A673 (cell line): ENCODE data around the gene TUBA8. TPM values are rescaled to one million over a fixed set of nuclear protein-coding genes. Genes with fewer than 3 reads are reported as not detected.
"Not testable (repeated sequence)": the region's sequence is repeated elsewhere in the genome, so short reads cannot be mapped to it uniquely, and the experiment has no call there.

ENCODE experiments used
- BruUV-seq: library from RNA; stranded (reverse); fragments of 400-500 nt; replicated peaks from 2 replicates; lab custom pipeline; 2021; lab: Mats Ljungman, UMichigan
- CTCF ChIA-PET: fragments of 300-600 bp; sonication (Branson Sonifier 250); formaldehyde crosslinking; loops from one replicate; lab custom pipeline; 2022; ENCODE audit warnings: antibody characterized with exemption; lab: Charles Lee
- POLR2A ChIA-PET: fragments of 300-600 bp; sonication (Branson Sonifier 250); formaldehyde crosslinking; loops from one replicate; lab custom pipeline; 2022; ENCODE audit warnings: antibody characterized with exemption; ENCODE audit not compliant: low non-redundant PET; lab: Charles Lee
- DNase-seq: peaks from one replicate; pipeline ENCODE4 v3.0.0-alpha.2; 2015; ENCODE audit warnings: low spot score
- H3K27ac ChIP-seq: fragments of 200-600 bp; sonication (generic); 2 replicates; pipeline ENCODE4 v1.5.1; 2016; ENCODE audit warnings: mixed run types, low read depth, mild to moderate bottlenecking, mixed read lengths, antibody characterized with exemption, low read length; ENCODE audit not compliant: poor library complexity, severe bottlenecking
- H3K27me3 ChIP-seq: fragments of 200-600 bp; sonication (generic); replicated peaks from 2 replicates; pipeline ENCODE4 v1.6.1; 2017; ENCODE audit warnings: mixed run types, low read depth, mild to moderate bottlenecking, mixed read lengths, antibody characterized with exemption, low read length; ENCODE audit not compliant: insufficient read depth, poor library complexity
- H3K36me3 ChIP-seq: fragments of 200-600 bp; sonication (generic); 2 replicates; pipeline ENCODE4 v1.6.1; 2016; ENCODE audit warnings: mixed run types, mild to moderate bottlenecking, mixed read lengths, antibody characterized with exemption, low read length; ENCODE audit not compliant: insufficient read depth, poor library complexity, severe bottlenecking
- H3K4me1 ChIP-seq: fragments of 200-600 bp; sonication (generic); 2 replicates; pipeline ENCODE4 v1.6.1; 2017; ENCODE audit warnings: mixed run types, mild to moderate bottlenecking, mixed read lengths, antibody characterized with exemption, low read length; ENCODE audit not compliant: insufficient read depth, poor library complexity, severe bottlenecking
- H3K4me3 ChIP-seq: fragments of 200-600 bp; sonication (generic); 2 replicates; pipeline ENCODE4 v1.5.1; 2016; ENCODE audit warnings: low read depth, mixed run types, mild to moderate bottlenecking, mixed read lengths, low read length; ENCODE audit not compliant: poor library complexity, severe bottlenecking
- H3K9me3 ChIP-seq: fragments of 200-600 bp; sonication (generic); 2 replicates; pipeline ENCODE4 v1.6.1; 2016; ENCODE audit warnings: mixed run types, low read depth, mild to moderate bottlenecking, mixed read lengths, antibody characterized with exemption, low read length; ENCODE audit not compliant: poor library complexity, severe bottlenecking
- CTCF ChIP-seq: fragments of 300-800, 200-600 bp; sonication (generic); conservative IDR thresholded peaks from 2 replicates; pipeline ENCODE4 v1.5.1; 2017; ENCODE audit warnings: low read depth, mild to moderate bottlenecking, antibody characterized with exemption, low read length, moderate library complexity, mixed read lengths
- EZH2 ChIP-seq: fragments of 200-600 bp; sonication (generic); IDR thresholded peaks from 2 replicates; pipeline ENCODE4 v1.6.1; 2017; ENCODE audit warnings: borderline replicate concordance, low read depth, mild to moderate bottlenecking, mixed read lengths, antibody characterized with exemption, low read length; ENCODE audit not compliant: poor library complexity, severe bottlenecking
- intact Hi-C: fragments of 100-400 bp; cut with micrococcal nuclease; formaldehyde crosslinking; loops from one replicate; pipeline ENCODE4 v1.10.0; 2022; ENCODE audit not compliant: unreplicated experiment
- total RNA-seq: library from RNA; stranded (reverse); gene quantifications from 2 replicates; pipeline ENCODE4 v1.2.3, GENCODE V29; 2021

Gene TUBA8
- total RNA-seq, 1 experiment from 2014 or later, result 3.1 TPM

DNA sequence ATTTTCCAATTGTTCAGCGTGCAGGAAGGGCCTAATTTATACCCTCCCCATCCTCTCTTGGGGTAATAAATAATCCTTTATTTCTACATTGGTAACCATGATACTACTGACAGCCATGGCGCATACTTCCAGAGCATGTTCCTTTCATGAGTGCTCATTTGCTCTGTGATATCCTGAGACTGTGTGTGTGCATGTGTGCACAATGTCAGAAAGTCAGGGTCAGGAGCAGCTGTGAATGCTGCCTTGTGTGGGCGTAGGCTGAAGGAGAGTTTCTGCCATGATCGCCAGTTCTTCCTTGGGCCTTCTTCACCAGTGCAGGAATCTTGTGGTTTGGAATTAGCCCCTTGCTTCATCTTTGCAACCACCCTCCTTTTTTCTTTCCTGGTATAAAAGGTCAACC lies 10.2 kb downstream of the TUBA8 start:
- no peaks in the 10 kb centered on the region for H3K36me3 ChIP-seq
- H3K9me3 ChIP-seq, result no peaks in the 10 kb centered on the region
- no peaks in the 10 kb centered on the region for H3K4me1 ChIP-seq
- no peak for DNase-seq
- ChIA-PET CTCF (no interaction called here), POLR2A (no interaction called here)
- intact Hi-C loops, result no loop called here
- BruUV-seq, result no TSS peak
- H3K27me3 ChIP-seq, result no peaks in the 10 kb centered on the region
- no peak for TF ChIP-seq CTCF
- TF ChIP-seq EZH2, result no peak
- no peak overlapping the region for H3K27ac ChIP-seq
- no peak overlapping the region for H3K4me3 ChIP-seq

GRCh38 chr22:18121506-18121905 lies 10.9 kb downstream of the TUBA8 start:
- Histone ChIP-seq H3K4me1 (no peaks in the 10 kb centered on the region), H3K27ac (no peak overlapping the region), H3K4me3 (no peak overlapping the region), H3K27me3 (no peaks in the 10 kb centered on the region), H3K36me3 (no peaks in the 10 kb centered on the region), H3K9me3 (no peaks in the 10 kb centered on the region)
- CTCF ChIA-PET, result no interaction called here
- DNase-seq, result no peak
- TF ChIP-seq EZH2 (no peak), CTCF (no peak)
- intact Hi-C loops, result no loop called here
- POLR2A ChIA-PET, result no interaction called here
- BruUV-seq, result no TSS peak

DNA sequence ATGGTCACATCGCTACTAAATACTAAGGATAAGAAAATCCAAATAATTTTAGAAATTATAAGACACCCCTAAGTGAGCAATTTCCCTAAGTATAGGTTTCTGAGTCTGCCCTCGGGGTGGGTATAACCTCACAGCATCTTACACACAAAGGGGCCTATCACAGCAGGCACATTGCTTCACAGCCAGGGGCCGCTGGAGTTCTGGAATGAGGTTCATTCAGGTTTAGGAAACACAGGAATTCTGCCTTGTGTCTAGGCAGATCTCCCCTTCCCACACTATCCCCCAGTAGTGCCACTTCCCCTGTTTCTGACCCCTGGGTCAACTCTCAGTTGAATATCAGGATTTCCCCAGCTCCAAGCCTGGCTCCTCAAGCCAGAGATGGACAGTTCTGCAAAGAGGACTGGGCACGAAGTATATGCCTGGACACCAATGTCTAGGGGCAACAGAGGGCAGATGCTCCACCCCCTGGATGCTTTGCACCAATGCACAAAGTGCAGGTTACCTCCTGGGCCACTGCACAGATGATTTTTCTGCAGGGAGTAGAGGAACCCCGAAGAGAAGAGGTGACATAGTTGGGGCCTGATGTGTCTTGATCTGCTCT lies 11.4 kb downstream of the TUBA8 start:
- Histone ChIP-seq H3K4me3 (no peak overlapping the region), H3K9me3 (no peaks in the 10 kb centered on the region), H3K27me3 (no peaks in the 10 kb centered on the region), H3K4me1 (no peaks in the 10 kb centered on the region), H3K36me3 (no peaks in the 10 kb centered on the region), H3K27ac (no peak overlapping the region)
- TF ChIP-seq EZH2 (no peak), CTCF (no peak)
- no peak for DNase-seq
- intact Hi-C loops, result no loop called here
- CTCF ChIA-PET, result no interaction called here
- POLR2A ChIA-PET, result no interaction called here
- no TSS peak for BruUV-seq

DNA sequence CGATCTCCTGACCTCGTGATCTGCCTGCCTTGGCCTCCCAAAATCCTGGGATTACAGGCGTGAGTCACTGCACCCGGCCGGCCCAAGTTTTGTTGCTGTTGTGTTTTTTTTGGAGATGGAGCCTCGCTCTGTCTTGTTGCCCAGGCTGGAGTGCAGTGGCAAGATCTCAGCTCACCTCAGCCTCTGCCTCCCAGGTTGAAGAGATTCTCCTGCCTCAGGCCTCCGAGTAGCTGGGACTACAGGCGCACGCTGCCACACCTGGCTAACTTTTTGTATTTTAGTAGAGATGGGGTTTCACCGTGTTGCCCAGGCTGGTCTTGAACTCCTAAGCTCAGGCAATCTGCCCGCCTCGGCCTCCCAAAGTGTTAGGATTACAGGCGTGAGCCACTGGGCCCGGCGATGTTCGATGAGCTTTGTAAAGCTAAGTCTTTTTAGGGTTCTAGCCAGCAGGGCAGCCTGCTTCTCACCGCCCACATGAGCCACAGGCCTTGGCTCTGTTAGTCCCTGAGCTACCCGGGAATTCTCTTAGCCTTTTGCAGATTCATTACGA lies 12.9 kb downstream of the TUBA8 start:
- DNase-seq, H3K4me3 ChIP-seq, H3K27ac ChIP-seq, CTCF ChIA-PET, BruUV-seq, POLR2A ChIA-PET, H3K4me1 ChIP-seq, intact Hi-C loops, H3K27me3 ChIP-seq, H3K9me3 ChIP-seq, H3K36me3 ChIP-seq: not testable (repeated sequence)
